ENCODE measurements around the gene CYP3A4.
"Not testable (repeated sequence)": the region's sequence is repeated elsewhere in the genome, so short reads cannot be mapped to it uniquely, and the experiment has no call there.

The CYP3A4 gene

DNA sequence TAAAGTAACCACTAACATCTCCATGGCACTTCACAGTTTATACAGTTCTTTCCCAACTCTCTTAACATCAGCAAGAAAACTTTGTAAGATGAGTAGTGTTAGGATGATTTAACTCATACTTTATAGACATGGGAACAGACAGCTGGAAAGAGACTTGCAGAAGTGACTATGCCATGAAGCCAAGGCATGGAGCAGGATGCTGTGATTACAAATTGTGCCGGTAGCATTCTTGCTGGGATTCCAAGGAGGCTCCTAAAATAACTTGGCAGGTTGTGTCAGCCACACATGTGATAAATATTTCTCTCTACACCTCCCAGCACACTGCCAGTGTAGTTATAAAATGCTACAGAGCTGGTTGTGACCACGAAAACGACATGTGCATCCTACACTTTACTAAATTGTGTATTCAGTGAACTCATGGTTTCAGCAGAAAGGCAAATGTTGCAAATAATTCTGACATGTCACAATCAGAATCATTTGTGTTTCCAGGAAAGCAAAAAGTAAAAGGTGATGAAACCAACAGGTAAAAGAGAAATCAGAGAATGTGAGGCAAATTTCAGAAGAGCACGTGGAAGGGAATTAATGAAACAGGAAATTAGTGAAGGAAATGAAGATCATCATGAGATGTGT lies 5.6 kb upstream of the CYP3A4 start:
- TF ChIP-seq, protein P1, sequence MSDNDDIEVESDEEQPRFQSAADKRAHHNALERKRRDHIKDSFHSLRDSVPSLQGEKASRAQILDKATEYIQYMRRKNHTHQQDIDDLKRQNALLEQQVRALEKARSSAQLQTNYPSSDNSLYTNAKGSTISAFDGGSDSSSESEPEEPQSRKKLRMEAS (IDR thresholded peaks at IDR 0.05; ENCODE audit: low read depth, low read length): no peak
- no peak for TF ChIP-seq POLR2A (IDR thresholded peaks at IDR 0.05; ENCODE audit: extremely low read depth, insufficient read length)
- no peak for TF ChIP-seq MYC (IDR thresholded peaks at IDR 0.05; ENCODE audit: low read depth, low read length)
- TF ChIP-seq, protein P2, sequence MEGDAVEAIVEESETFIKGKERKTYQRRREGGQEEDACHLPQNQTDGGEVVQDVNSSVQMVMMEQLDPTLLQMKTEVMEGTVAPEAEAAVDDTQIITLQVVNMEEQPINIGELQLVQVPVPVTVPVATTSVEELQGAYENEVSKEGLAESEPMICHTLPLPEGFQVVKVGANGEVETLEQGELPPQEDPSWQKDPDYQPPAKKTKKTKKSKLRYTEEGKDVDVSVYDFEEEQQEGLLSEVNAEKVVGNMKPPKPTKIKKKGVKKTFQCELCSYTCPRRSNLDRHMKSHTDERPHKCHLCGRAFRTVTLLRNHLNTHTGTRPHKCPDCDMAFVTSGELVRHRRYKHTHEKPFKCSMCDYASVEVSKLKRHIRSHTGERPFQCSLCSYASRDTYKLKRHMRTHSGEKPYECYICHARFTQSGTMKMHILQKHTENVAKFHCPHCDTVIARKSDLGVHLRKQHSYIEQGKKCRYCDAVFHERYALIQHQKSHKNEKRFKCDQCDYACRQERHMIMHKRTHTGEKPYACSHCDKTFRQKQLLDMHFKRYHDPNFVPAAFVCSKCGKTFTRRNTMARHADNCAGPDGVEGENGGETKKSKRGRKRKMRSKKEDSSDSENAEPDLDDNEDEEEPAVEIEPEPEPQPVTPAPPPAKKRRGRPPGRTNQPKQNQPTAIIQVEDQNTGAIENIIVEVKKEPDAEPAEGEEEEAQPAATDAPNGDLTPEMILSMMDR (IDR thresholded peaks at IDR 0.05; ENCODE audit: low read depth, low read length): no peak
- H3K4me3 ChIP-seq (ENCODE audit: low read depth, low read length): no peak overlapping the region
- no peak for DNase-seq (ENCODE audit: low read depth)

DNA sequence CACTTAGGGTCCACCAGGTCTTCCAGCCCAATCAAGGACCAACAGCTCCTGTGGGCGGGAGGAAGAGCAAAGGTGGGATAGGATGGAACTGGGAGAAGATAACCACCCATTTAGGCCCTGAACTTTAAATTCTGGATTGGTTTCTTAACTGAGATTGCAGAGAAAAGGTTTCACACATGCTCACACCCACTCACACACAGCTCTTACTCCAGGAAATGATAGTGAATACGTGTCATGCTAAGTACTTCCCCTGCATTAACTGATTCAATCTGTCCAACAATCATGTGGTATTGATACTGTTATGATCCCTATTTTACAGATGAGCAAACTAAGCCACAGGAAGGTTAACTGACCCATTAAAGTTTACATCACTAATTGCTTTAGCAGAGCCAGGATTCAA lies 4.6 kb upstream of the CYP3A4 start:
- no peak for DNase-seq (ENCODE audit: low read depth)
- no peak overlapping the region for H3K4me3 ChIP-seq (ENCODE audit: low read depth, low read length)
- TF ChIP-seq, protein P2 (IDR thresholded peaks at IDR 0.05; ENCODE audit: low read depth, low read length): no peak
- TF ChIP-seq POLR2A (IDR thresholded peaks at IDR 0.05; ENCODE audit: extremely low read depth, insufficient read length): no peak
- TF ChIP-seq, protein P1 (IDR thresholded peaks at IDR 0.05; ENCODE audit: low read depth, low read length): no peak
- no peak for TF ChIP-seq MYC (IDR thresholded peaks at IDR 0.05; ENCODE audit: low read depth, low read length)

DNA sequence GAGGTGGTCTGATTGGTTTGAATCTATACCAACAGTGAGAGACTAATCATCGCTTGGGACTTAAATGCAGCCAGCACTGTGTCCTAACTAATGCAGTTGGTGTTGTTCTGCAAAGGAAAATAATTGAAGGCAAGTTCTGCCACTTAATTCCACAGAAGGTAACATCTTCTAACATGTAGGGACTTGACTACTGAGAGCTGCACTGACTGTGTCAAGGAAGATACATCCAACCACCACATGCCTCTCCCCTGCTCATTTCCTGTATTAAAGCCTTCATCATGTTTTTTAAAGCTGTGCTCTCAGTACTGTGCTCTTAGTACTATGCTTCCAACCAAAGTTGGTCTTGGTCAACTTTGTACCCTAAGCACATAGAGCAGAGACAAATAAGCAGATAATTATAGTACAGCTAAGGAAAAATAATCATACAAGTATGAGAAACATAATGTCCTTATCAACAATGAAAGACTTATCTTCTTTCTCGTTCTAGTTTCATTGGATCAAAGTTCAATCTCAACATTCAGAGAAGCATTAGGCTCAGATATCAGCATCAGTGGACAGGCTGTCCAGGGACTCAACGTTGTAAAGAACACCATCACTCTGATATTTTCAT lies 2.8 kb upstream of the CYP3A4 start:
- TF ChIP-seq POLR2A (IDR thresholded peaks at IDR 0.05; ENCODE audit: extremely low read depth, insufficient read length) (no peak), MYC (IDR thresholded peaks at IDR 0.05; ENCODE audit: low read depth, low read length) (no peak)
- TF ChIP-seq, protein P1 (IDR thresholded peaks at IDR 0.05; ENCODE audit: low read depth, low read length): no peak
- TF ChIP-seq, protein P2 (IDR thresholded peaks at IDR 0.05; ENCODE audit: low read depth, low read length): no peak
- no peak for DNase-seq (ENCODE audit: low read depth)
- H3K4me3 ChIP-seq (ENCODE audit: low read depth, low read length): no peak overlapping the region

DNA sequence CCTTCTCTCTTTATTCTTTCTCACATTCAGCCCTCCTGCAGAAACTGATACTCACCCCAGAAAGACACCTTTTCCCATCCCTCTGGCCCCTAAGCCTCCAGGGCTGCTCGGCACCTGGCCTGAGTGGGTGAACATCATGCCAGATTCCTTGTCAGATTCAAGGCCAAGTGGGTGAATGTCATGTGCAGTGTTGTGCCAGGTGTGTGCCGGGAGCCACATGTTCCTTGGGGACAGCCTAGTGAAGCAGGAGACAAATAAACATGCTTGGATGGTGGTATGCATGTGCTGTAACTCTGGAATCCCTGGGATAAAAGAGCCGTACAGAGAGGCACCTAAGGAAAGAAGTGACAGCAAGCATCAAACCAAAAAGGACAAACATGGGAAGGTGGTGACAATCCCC lies 1.7 kb upstream of the CYP3A4 start:
- H3K4me3 ChIP-seq (ENCODE audit: low read depth, low read length); DNase-seq (ENCODE audit: low read depth): not testable (repeated sequence)

DNA sequence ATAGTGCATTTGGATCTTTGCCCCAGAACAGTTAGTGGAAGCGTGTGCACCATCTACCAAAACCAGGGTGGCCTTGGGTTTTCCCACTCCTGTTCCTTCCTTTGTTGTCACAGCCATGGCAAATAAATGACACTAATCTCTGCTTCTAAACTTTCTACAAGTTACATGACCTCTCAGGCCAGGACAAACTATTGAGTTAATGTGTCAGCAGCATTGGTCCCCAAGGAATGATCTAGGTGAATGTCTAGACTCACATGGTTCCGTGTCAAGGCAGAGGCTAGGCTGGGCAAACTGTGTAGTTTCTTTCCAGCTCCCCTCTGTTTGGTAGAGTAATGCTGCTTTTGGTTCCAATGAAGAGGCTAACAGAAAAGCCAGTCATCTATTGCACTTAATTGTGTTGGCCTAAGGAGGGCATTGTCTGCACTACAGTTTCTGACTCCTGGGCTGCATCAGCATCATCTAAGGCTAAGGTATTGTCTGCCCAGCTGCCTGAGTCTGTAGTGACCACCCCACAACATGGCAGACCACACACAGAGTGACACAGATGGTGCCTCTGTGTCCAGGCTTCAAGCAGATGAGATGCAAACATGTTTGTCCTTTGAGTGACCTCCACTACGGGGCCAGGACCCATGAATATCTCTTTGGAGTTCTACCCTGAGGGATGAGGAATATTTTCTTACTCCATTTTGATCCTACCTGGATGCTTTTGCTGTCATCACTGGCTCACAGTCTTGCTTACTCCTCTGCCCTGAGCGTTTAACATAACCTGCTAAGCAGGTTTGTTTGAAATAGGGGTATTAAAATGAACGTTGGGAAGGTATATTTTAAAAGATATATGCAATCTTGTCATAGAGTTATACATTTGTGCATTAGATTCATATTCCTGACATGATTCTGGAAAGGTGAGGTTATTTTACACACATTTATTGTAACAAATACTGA lies 1.7 kb downstream of the CYP3A4 start:
- DNase-seq (ENCODE audit: low read depth): no peak
- no peak overlapping the region for H3K4me3 ChIP-seq (ENCODE audit: low read depth, low read length)

More for the DNA sequence above, 1.7 kb downstream of the CYP3A4 start:
- TF ChIP-seq, protein P1 (IDR thresholded peaks at IDR 0.05; ENCODE audit: low read depth, low read length): no peak
- TF ChIP-seq MYC (IDR thresholded peaks at IDR 0.05; ENCODE audit: low read depth, low read length) (no peak), POLR2A (IDR thresholded peaks at IDR 0.05; ENCODE audit: extremely low read depth, insufficient read length) (no peak)
- TF ChIP-seq, protein P2 (IDR thresholded peaks at IDR 0.05; ENCODE audit: low read depth, low read length): no peak

Data from NB4 (cell line).